GM23338 (cell line): ENCODE results near the gene PDE6A.

Experiments
- EZH2 ChIP-seq: fragments of 200-600 bp; sonication (generic); IDR thresholded peaks from one replicate; pipeline ENCODE4 v1.8.0; 2017; ENCODE audit warnings: antibody characterized with exemption, mild to moderate bottlenecking, low read depth; ENCODE audit not compliant: unreplicated experiment
- EZH2phosphoT487 ChIP-seq: fragments of 200-600 bp; sonication (generic); IDR thresholded peaks from one replicate; pipeline ENCODE4 v1.8.1; 2018; ENCODE audit warnings: antibody characterized with exemption; ENCODE audit not compliant: unreplicated experiment
- TF ChIP-seq, protein P1 (sequence below), 2 experiments: fragments of 200-600 bp in 1 of 2; sonication (generic) in 1 of 2; conservative IDR thresholded peaks; 2 replicates each; pipeline versions ENCODE4 v1.5.1 to v1.6.1; 2016 to 2017; ENCODE audit warnings: antibody characterized with exemption in 2 of 2, low read depth in 2 of 2, mild to moderate bottlenecking in 2 of 2, moderate library complexity in 1 of 2
- TF ChIP-seq, protein P2 (sequence below): IDR thresholded peaks from one replicate; pipeline ENCODE4 v1.6.1; 2018; ENCODE audit warnings: antibody characterized with exemption; ENCODE audit not compliant: unreplicated experiment

DNA sequence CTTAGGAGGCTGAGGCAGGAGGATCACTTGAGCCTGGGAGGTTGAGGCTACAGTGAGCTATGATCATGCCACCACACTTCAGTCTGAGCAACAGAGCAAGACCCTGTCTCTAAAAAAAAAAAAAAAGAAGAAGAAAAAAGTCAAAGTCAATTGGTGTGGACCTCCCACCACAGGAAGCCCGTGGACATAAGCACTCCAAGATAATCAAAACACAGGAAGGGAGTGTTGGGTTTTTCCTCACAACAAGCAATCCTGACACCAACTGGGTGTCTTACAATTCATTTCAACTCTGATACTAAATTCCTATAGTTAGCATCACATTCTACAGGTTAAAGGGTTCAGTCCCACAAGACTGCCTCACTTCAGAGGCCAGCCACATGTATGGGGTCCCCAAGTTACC lies 70.7 kb downstream of the PDE6A start:
- TF ChIP-seq EZH2phosphoT487 (no peak), EZH2 (no peak)
- TF ChIP-seq, protein P1, sequence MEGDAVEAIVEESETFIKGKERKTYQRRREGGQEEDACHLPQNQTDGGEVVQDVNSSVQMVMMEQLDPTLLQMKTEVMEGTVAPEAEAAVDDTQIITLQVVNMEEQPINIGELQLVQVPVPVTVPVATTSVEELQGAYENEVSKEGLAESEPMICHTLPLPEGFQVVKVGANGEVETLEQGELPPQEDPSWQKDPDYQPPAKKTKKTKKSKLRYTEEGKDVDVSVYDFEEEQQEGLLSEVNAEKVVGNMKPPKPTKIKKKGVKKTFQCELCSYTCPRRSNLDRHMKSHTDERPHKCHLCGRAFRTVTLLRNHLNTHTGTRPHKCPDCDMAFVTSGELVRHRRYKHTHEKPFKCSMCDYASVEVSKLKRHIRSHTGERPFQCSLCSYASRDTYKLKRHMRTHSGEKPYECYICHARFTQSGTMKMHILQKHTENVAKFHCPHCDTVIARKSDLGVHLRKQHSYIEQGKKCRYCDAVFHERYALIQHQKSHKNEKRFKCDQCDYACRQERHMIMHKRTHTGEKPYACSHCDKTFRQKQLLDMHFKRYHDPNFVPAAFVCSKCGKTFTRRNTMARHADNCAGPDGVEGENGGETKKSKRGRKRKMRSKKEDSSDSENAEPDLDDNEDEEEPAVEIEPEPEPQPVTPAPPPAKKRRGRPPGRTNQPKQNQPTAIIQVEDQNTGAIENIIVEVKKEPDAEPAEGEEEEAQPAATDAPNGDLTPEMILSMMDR (conservative IDR thresholded peaks at IDR 0.05; ENCODE audit: low read depth in 2 of 2) = no peak
- TF ChIP-seq, protein P2, sequence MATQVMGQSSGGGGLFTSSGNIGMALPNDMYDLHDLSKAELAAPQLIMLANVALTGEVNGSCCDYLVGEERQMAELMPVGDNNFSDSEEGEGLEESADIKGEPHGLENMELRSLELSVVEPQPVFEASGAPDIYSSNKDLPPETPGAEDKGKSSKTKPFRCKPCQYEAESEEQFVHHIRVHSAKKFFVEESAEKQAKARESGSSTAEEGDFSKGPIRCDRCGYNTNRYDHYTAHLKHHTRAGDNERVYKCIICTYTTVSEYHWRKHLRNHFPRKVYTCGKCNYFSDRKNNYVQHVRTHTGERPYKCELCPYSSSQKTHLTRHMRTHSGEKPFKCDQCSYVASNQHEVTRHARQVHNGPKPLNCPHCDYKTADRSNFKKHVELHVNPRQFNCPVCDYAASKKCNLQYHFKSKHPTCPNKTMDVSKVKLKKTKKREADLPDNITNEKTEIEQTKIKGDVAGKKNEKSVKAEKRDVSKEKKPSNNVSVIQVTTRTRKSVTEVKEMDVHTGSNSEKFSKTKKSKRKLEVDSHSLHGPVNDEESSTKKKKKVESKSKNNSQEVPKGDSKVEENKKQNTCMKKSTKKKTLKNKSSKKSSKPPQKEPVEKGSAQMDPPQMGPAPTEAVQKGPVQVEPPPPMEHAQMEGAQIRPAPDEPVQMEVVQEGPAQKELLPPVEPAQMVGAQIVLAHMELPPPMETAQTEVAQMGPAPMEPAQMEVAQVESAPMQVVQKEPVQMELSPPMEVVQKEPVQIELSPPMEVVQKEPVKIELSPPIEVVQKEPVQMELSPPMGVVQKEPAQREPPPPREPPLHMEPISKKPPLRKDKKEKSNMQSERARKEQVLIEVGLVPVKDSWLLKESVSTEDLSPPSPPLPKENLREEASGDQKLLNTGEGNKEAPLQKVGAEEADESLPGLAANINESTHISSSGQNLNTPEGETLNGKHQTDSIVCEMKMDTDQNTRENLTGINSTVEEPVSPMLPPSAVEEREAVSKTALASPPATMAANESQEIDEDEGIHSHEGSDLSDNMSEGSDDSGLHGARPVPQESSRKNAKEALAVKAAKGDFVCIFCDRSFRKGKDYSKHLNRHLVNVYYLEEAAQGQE = no peak
